Skeletal muscle tissue (tissue), 4 donors: ENCODE results near the gene IGF2BP2. TPM values are rescaled to one million over a fixed set of nuclear protein-coding genes. Genes with fewer than 3 reads are reported as not detected.

Experiments used
- H3K27ac ChIP-seq: one replicate; pipeline ENCODE4 v1.7.0; 2013; ENCODE audit warnings: mild to moderate bottlenecking, low read depth, low read length, inconsistent platforms
- H3K27me3 ChIP-seq, 3 donors: one replicate each; pipeline ENCODE4 v1.7.0; 2013; ENCODE audit warnings: low read length in 3 of 3; ENCODE audit not compliant: control insufficient read depth in 3 of 3, insufficient read depth in 3 of 3
- H3K36me3 ChIP-seq, 3 donors: one replicate each; pipeline ENCODE4 v1.7.0; 2013; ENCODE audit warnings: low read length in 3 of 3; ENCODE audit not compliant: control insufficient read depth in 3 of 3, insufficient read depth in 3 of 3
- H3K4me1 ChIP-seq, 3 donors: one replicate each; pipeline ENCODE4 v1.7.0; 2013; ENCODE audit warnings: low read length in 3 of 3, mild to moderate bottlenecking in 3 of 3; ENCODE audit not compliant: control insufficient read depth in 3 of 3, insufficient read depth in 3 of 3
- H3K4me3 ChIP-seq, 3 donors: one replicate each; pipeline ENCODE4 v1.7.0; 2013; ENCODE audit warnings: low read length in 3 of 3
- H3K9ac ChIP-seq, 3 donors: one replicate each; pipeline ENCODE4 v1.7.0; 2013; ENCODE audit warnings: low read length in 3 of 3, mild to moderate bottlenecking in 3 of 3, moderate library complexity in 2 of 3, low read depth in 1 of 3
- H3K9me3 ChIP-seq, 3 donors: one replicate each; pipeline ENCODE4 v1.7.0; 2013; ENCODE audit warnings: low read length in 3 of 3; ENCODE audit not compliant: control insufficient read depth in 3 of 3
- total RNA-seq: library from RNA; depleted of rRNA; stranded (reverse); fragments of >200 nt; gene quantifications from one replicate; pipeline ENCODE4 v1.2.3, GENCODE V29; 2014
- donor health status: Osteomylitis.

Gene IGF2BP2
- total RNA-seq, 1 donor from 2014 or later: 26.6 TPM

DNA sequence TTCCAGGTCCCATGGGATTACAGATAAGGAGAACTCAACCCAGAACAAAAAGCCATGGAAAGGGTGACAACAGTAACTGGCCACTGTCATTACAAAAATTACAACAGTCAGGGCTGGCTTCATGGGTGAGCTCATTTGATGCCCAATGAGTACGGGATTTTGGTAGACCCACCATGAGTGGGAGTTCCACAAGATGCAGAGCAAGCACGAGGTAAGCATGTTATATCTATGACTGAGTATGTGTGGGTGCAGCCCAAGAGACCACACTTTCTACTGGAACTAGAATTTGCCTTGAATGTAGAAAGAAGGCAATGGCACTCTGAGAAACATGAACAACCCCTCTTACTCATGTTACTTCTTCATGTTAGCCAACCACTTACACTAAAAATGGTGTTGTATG is 83.3 kb downstream of the IGF2BP2 start:
- Histone ChIP-seq H3K36me3 (no peaks in the 10 kb centered on the region), H3K27me3 (no peaks in the 10 kb centered on the region), H3K27ac (no peak overlapping the region), H3K9ac (no peak overlapping the region), H3K4me1 (peaks cover 5 to 6% (median 6%) of the 10 kb centered on the region in 3 donors), H3K4me3 (no peak overlapping the region), H3K9me3 (no peaks in the 10 kb centered on the region)

DNA sequence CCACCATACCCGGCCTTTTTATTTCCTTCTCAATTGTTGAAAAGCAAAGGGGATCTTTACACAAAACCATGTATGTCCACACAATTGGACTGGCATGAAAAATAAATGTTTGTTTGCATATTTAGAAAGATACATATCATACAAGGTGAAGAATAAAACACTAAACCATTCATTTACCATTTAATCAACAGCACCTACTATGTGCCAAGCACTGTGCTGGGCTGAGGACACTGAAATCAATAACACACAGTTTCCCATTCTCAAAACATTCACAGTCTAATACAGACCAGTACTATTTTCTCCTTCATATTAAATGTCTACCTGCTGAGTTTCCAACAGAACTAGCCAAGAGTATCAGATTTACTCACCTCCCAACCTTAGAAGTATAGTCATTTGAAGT is 84.7 kb downstream of the IGF2BP2 start:
- Histone ChIP-seq H3K36me3 (no peaks in the 10 kb centered on the region), H3K4me3 (no peak overlapping the region), H3K9ac (no peak overlapping the region), H3K9me3 (no peaks in the 10 kb centered on the region), H3K27me3 (no peaks in the 10 kb centered on the region), H3K27ac (no peak overlapping the region), H3K4me1 (peaks cover 5 to 9% (median 7%) of the 10 kb centered on the region in 3 donors)

DNA sequence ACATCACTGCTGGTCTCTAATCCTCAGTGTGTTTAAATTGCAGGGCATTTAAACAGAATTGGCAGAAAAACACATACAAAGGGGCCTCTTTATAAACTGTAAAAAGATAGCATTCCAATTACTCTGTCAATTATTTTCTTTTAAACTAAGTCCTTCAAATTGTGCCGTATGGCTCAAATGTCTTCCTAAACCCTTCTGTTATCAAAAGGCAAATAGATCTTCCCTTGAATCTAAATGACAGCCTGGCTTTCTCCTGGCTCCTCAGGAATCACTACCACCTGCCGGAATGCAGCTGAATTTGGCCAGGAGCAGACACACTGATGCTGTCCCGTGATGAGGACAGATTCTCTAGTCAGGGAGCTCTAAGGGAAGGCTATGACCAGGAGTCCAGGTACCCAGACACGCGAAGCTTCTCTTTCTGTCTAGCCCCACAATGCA is 85.6 kb downstream of the IGF2BP2 start:
- peaks cover 5 to 9% (median 7%) of the 10 kb centered on the region in 3 donors for H3K4me1 ChIP-seq
- no peaks in the 10 kb centered on the region for H3K36me3 ChIP-seq
- no peaks in the 10 kb centered on the region for H3K27me3 ChIP-seq
- no peak overlapping the region for H3K4me3 ChIP-seq
- no peak overlapping the region for H3K27ac ChIP-seq
- H3K9ac ChIP-seq: no peak overlapping the region
- H3K9me3 ChIP-seq: no peaks in the 10 kb centered on the region

DNA sequence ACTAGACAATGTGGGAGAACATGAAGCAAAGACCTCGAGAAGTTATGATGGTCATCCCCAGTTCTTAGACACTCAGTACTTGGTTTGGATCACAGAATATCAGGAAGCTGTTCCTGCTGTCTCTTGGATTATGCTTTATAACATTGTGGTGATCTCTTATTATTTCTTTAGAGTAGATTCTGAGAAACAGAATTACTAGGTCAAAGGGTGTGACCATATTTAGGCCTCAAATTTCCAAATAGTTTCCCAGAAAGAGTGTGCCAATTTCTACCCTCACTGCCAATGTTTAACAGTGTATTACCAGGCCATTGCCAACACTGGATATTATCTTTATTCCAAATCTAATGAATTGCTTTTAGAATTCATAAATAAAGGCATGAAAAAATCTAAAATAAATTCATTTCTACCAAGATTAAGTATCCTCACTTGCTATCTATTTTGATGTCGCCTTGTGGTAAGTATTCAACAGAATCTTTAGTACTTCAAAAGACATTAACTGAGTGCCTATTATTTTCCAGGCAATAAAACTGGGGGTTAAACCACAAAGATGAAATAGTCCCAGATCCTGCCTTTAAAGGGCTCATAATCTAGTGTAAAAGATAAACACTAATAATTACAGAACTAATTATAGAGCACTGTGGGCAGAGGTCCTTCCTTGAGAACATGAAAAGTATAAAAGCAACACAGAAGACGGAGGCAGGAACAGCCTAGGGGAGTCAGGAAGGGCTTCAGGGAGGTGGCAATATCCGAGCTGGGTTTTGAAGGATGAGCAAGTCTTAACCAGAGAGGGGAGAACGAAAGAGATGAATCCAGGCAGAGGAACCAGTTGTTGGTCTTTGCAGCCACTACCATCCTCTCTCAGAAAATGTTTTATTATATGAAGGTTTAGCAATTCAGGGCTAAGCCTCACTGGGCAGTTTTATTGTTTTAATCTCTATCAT is 86.8 kb downstream of the IGF2BP2 start:
- H3K4me1 ChIP-seq: peaks cover 5 to 9% (median 7%) of the 10 kb centered on the region in 3 donors
- H3K36me3 ChIP-seq: no peaks in the 10 kb centered on the region
- H3K4me3 ChIP-seq: no peak overlapping the region
- no peak overlapping the region for H3K9ac ChIP-seq
- no peak overlapping the region for H3K27ac ChIP-seq
- H3K9me3 ChIP-seq: no peaks in the 10 kb centered on the region
- no peaks in the 10 kb centered on the region for H3K27me3 ChIP-seq

DNA sequence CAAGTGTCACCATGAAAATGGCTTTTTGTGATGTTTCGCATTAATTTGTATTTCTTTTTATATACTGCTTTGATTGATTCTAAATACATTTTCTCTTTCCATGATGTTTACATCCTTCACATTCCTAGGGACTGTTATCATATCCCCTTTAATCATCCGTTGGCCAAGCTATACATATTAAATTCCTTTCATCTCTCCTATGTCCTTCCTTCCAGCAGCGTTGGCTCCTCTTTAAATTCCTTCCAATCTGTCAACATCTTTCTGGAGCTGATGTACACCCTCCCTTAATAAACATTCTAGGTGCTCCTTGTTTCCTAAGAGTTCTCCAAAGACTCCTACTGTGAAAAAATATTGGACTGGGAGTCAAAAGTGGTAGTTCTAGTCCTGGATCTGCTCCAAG is 87.8 kb downstream of the IGF2BP2 start:
- Histone ChIP-seq H3K9me3 (no peaks in the 10 kb centered on the region), H3K4me1 (peaks cover 5 to 9% (median 7%) of the 10 kb centered on the region in 3 donors), H3K27me3 (no peaks in the 10 kb centered on the region), H3K27ac (no peak overlapping the region), H3K36me3 (no peaks in the 10 kb centered on the region), H3K4me3 (no peak overlapping the region), H3K9ac (no peak overlapping the region)

DNA sequence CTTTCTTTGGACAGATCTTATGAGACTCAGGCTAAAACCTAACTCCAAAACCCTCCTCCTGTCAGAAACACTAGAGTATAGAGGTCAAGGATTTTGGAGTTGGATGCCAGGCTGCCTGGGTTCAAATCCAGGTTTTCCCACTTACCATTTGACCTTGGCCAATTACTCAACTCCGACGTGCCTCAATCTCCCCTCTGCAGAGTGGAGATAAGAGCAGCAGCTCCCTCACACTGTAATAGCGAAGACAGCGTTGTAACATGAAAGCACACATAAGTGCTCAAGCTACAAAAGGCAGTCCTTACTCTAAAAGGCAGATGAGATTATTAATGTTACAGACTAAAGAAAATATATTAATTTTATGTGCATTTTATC is 90.1 kb downstream of the IGF2BP2 start:
- H3K4me3 ChIP-seq: no peak overlapping the region
- H3K27me3 ChIP-seq: no peaks in the 10 kb centered on the region
- no peaks in the 10 kb centered on the region for H3K9me3 ChIP-seq
- no peak overlapping the region for H3K27ac ChIP-seq
- H3K9ac ChIP-seq: no peak overlapping the region
- H3K36me3 ChIP-seq: no peaks in the 10 kb centered on the region
- H3K4me1 ChIP-seq: peaks cover 0 to 9% (median 4%) of the 10 kb centered on the region in 3 donors

DNA sequence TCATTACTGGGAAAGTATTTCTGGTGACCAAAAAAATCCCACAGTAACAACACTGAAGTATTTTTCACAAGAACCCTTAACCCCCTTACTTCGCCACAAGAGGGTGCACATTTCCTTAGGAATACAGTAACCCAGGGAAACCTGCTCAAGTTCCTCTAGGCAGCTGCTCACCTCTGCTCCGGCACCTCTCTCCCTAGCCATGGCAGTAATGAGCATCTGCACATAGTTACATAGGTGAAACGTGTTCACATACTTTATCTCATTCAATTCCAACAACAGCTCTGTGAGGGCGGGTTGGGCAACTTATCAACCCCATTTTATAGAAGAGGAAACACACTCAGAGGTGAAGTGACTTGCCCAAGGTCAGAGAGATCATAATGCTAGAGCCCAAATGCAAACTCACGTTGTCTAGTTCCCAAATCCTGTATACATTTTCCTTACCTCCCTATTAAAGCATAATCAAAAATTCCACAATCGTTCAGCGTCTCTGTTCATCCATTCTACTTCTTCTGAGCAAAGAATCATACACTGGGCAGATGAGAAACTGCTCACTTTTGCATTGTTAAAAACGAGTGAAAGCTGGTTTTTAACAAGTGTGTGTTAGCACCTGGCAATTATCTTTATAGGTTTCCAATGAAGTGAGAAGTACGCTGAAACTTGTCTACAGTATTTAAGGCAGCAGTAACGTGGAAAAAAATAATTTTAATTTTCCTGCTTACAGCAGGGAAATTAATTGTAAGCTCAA is 90.7 kb downstream of the IGF2BP2 start:
- no peaks in the 10 kb centered on the region for H3K9me3 ChIP-seq
- H3K27ac ChIP-seq: no peak overlapping the region
- H3K4me1 ChIP-seq: peaks cover 0 to 6% (median 4%) of the 10 kb centered on the region in 3 donors
- no peaks in the 10 kb centered on the region for H3K36me3 ChIP-seq
- H3K9ac ChIP-seq: no peak overlapping the region
- no peaks in the 10 kb centered on the region for H3K27me3 ChIP-seq
- no peak overlapping the region for H3K4me3 ChIP-seq

DNA sequence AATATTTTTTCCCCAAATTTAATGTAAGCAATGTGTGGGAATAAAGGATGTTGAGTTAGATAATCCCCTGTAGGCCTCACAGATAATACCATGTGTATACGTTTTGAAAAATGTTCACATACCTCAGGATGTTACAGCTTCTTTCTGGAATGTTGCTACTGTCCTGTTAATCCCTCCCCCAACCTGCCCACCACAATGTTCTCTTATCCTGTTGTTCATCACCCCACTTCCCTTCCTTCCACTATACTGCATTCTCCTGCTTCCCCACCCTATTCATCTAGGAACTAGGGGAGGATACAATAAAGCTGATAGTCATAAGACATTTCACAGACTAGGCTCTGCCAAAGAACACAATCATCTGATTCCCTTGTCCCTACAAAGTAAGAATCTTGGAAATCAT is 92.1 kb downstream of the IGF2BP2 start:
- Histone ChIP-seq H3K36me3 (no peaks in the 10 kb centered on the region), H3K9me3 (no peaks in the 10 kb centered on the region), H3K4me3 (no peak overlapping the region), H3K27me3 (no peaks in the 10 kb centered on the region), H3K4me1 (peaks cover 0 to 4% (median 4%) of the 10 kb centered on the region in 3 donors), H3K27ac (no peak overlapping the region), H3K9ac (no peak overlapping the region)

DNA sequence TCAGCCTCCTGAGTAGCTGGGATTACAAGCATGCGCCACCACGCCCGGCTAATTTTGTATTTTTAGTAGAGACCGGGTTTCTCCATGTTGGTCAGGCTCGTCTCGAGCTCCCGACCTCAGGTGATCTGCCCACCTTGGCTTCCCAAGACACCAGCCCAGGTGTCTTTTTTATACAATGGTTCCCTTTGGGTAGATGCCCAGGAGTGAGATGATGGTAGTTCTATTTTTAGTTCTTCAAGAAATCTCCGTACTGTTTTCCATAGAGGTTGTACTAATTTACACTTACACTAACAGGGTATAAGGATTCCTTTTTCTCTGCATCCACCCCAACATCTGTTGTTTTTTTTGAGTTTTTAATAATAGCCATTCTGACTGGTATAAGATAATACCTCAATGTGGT is 94.3 kb downstream of the IGF2BP2 start:
- H3K9me3 ChIP-seq: no peaks in the 10 kb centered on the region
- no peaks in the 10 kb centered on the region for H3K27me3 ChIP-seq
- H3K36me3 ChIP-seq: no peaks in the 10 kb centered on the region
- H3K27ac ChIP-seq: no peak overlapping the region
- H3K9ac ChIP-seq: no peak overlapping the region
- H3K4me3 ChIP-seq: no peak overlapping the region
- no peaks in the 10 kb centered on the region for H3K4me1 ChIP-seq
